Smooth muscle cell (in vitro differentiated cells): ENCODE measurements around the gene FRYL. TPM values are rescaled to one million over a fixed set of nuclear protein-coding genes. Genes with fewer than 3 reads are reported as not detected.

Source experiments
- DNase-seq: peaks from one replicate; lab custom pipeline; 2025; ENCODE audit not compliant: unreplicated experiment; lab: John Stamatoyannopoulos, UW
- H2AFZ ChIP-seq: fragments of 200-600 bp; sonication (generic); 2 replicates; pipeline ENCODE4 v1.6.0; 2016; ENCODE audit warnings: antibody characterized with exemption, low read depth, mild to moderate bottlenecking
- H3F3A ChIP-seq: fragments of 200-600 bp; sonication (generic); 2 replicates; pipeline ENCODE4 v1.6.0; 2017; ENCODE audit warnings: antibody characterized with exemption, low read depth
- H3K27ac ChIP-seq: fragments of 200-600 bp; sonication (generic); 2 replicates; pipeline ENCODE4 v1.5.1; 2016; ENCODE audit warnings: low read depth, mild to moderate bottlenecking
- H3K27me3 ChIP-seq: fragments of 200-600 bp; sonication (generic); 2 replicates; pipeline ENCODE4 v1.6.1; 2016; ENCODE audit warnings: low read depth, mild to moderate bottlenecking
- H3K36me3 ChIP-seq: fragments of 200-600 bp; sonication (generic); 2 replicates; pipeline ENCODE4 v1.5.1; 2016; ENCODE audit warnings: low read depth
- H3K4me1 ChIP-seq: fragments of 200-600 bp; sonication (generic); 2 replicates; pipeline ENCODE4 v1.5.1; 2016; ENCODE audit warnings: low read depth
- H3K4me2 ChIP-seq: fragments of 200-600 bp; sonication (generic); 2 replicates; pipeline ENCODE4 v1.6.0; 2016; ENCODE audit warnings: mild to moderate bottlenecking
- H3K4me3 ChIP-seq: fragments of 200-600 bp; sonication (generic); 2 replicates; pipeline ENCODE4 v1.5.1; 2016; ENCODE audit warnings: mild to moderate bottlenecking
- H3K79me2 ChIP-seq: fragments of 200-600 bp; sonication (generic); 2 replicates; pipeline ENCODE4 v1.6.0; 2016; ENCODE audit warnings: low read depth, mild to moderate bottlenecking
- H3K9ac ChIP-seq: fragments of 200-600 bp; sonication (generic); 2 replicates; pipeline ENCODE4 v1.6.0; 2016; ENCODE audit warnings: low read depth
- H3K9me3 ChIP-seq: fragments of 200-600 bp; sonication (generic); replicated peaks from 2 replicates; pipeline ENCODE4 v1.5.1; 2016; ENCODE audit warnings: low read depth
- H4K20me1 ChIP-seq: fragments of 200-600 bp; sonication (generic); 2 replicates; pipeline ENCODE4 v1.6.0; 2016; ENCODE audit warnings: low read depth
- WGBS: methylation state at CpG from one replicate; pipeline ENCODE4 v1.1.7; 2016; ENCODE audit warnings: low lambda C conversion rate; 5-methylcytosine and 5-hydroxymethylcytosine counted together
- polyA plus RNA-seq: library from polyadenylated mRNA; unstranded; fragments of >200 nt; fragmentation: Nextera tagmentation; extraction: Ambion mirVana; gene quantifications from 2 replicates; pipeline ENCODE4 v1.2.1, GENCODE V29; 2016
- total RNA-seq: library from RNA; depleted of rRNA; stranded (reverse); fragments of >200 nt; gene quantifications from 2 replicates; pipeline ENCODE4 v1.2.3, GENCODE V29; 2014
- TF ChIP-seq, protein P1 (sequence below): fragments of 200-600 bp; sonication (generic); IDR thresholded peaks from 2 replicates; pipeline ENCODE4 v1.5.1; 2017; ENCODE audit warnings: borderline replicate concordance, mild to moderate bottlenecking, antibody characterized with exemption; ENCODE audit not compliant: insufficient read depth, poor library complexity, severe bottlenecking

FRYL gene
- total and polyA plus RNA-seq, 2 experiments from 2014 or later, result 14.9 to 56.6 TPM

DNA sequence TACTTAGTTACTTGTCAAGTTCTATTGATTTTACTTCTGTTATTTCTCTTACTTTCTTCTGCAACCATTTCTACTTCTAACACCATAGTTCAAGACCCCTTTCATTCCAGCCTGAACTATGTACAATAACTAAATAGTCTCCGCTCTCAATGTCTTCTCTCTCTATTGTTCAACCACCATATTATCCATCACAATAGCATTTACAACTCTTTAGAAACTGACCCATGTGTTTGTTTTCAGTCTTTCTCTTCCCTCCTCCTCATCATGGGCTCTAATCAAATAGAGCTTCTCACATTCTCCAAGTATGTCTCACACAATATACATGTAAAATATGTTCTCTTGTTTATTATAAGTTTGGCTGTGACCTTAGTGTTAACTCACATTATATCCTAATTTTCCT, 146.4 kb downstream of the FRYL start:
- H3K4me2 ChIP-seq, result no peak overlapping the region
- TF ChIP-seq, protein P1, sequence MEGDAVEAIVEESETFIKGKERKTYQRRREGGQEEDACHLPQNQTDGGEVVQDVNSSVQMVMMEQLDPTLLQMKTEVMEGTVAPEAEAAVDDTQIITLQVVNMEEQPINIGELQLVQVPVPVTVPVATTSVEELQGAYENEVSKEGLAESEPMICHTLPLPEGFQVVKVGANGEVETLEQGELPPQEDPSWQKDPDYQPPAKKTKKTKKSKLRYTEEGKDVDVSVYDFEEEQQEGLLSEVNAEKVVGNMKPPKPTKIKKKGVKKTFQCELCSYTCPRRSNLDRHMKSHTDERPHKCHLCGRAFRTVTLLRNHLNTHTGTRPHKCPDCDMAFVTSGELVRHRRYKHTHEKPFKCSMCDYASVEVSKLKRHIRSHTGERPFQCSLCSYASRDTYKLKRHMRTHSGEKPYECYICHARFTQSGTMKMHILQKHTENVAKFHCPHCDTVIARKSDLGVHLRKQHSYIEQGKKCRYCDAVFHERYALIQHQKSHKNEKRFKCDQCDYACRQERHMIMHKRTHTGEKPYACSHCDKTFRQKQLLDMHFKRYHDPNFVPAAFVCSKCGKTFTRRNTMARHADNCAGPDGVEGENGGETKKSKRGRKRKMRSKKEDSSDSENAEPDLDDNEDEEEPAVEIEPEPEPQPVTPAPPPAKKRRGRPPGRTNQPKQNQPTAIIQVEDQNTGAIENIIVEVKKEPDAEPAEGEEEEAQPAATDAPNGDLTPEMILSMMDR, result no peak
- peaks cover 19% of the 10 kb centered on the region for H3K79me2 ChIP-seq
- no peaks in the 10 kb centered on the region for H3K27me3 ChIP-seq
- no peak overlapping the region for H2AFZ ChIP-seq
- no peak for DNase-seq
- H4K20me1 ChIP-seq, result peaks cover 22% of the 10 kb centered on the region
- no peaks in the 10 kb centered on the region for H3K9me3 ChIP-seq
- no peak overlapping the region for H3K4me3 ChIP-seq
- H3K27ac ChIP-seq, result no peak overlapping the region
- no peaks in the 10 kb centered on the region for H3K36me3 ChIP-seq
- no peak overlapping the region for H3K9ac ChIP-seq
- peaks cover 3% of the 10 kb centered on the region for H3K4me1 ChIP-seq
- WGBS, result 97% methylated on average over 1 of the region's 1 CpG
- H3F3A ChIP-seq, result no peaks in the 10 kb centered on the region

GRCh38 chr4:48629458-48629857, 150.6 kb downstream of the FRYL start:
- peaks cover 3% of the 10 kb centered on the region for H3K36me3 ChIP-seq
- no peak overlapping the region for H2AFZ ChIP-seq
- no peaks in the 10 kb centered on the region for H3F3A ChIP-seq
- WGBS, result 94% methylated on average over 2 of the region's 2 CpGs
- H3K79me2 ChIP-seq, result peaks cover 5% of the 10 kb centered on the region
- H3K4me1 ChIP-seq, result no peaks in the 10 kb centered on the region
- no peak overlapping the region for H3K27ac ChIP-seq
- H3K4me3 ChIP-seq, result no peak overlapping the region
- H3K9ac ChIP-seq, result no peak overlapping the region
- H3K4me2 ChIP-seq, result no peak overlapping the region
- no peak for DNase-seq
- peaks cover 4% of the 10 kb centered on the region for H4K20me1 ChIP-seq
- H3K9me3 ChIP-seq, result no peaks in the 10 kb centered on the region
- TF ChIP-seq, protein P1, result no peak
- H3K27me3 ChIP-seq, result no peaks in the 10 kb centered on the region

DNA sequence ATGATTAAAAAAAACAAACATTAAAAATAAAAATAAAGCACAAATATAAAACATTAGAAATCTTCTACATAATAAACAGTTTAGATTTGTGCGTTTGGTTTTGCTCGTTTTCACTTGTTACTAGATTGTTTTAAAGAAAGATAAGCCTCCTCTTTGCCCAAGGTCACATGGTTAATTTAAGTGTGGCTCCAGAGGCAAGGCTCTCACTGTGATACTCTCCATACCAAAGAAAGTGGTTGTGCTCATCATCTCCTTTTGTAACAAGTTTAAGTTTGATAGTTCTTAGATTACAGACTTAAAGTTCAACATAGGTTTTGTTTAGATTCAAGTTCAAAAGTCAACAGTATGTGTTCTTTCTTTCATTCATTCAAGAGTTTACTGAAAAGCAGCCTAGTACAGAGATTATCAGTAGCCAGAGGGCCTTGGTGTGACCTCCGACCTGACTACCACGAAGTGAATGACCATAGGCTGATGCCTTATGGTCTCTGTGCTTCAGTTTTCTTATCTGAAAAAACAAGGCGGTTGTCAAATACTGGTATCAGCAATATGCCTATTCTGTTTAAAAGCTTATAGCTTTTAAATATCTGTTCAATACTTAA, 156.8 kb downstream of the FRYL start:
- 78% methylated on average over 5 of the region's 5 CpGs for WGBS
- Histone ChIP-seq H3K36me3 (peaks cover 3% of the 10 kb centered on the region), H3K9me3 (no peaks in the 10 kb centered on the region), H4K20me1 (no peaks in the 10 kb centered on the region), H3K27me3 (no peaks in the 10 kb centered on the region), H3K4me3 (no peak overlapping the region), H3K79me2 (peaks cover 5% of the 10 kb centered on the region), H3K4me1 (no peaks in the 10 kb centered on the region), H3K27ac (no peak overlapping the region), H3F3A (no peaks in the 10 kb centered on the region), H2AFZ (no peak overlapping the region), H3K9ac (no peak overlapping the region), H3K4me2 (no peak overlapping the region)
- TF ChIP-seq, protein P1, result no peak
- no peak for DNase-seq

DNA sequence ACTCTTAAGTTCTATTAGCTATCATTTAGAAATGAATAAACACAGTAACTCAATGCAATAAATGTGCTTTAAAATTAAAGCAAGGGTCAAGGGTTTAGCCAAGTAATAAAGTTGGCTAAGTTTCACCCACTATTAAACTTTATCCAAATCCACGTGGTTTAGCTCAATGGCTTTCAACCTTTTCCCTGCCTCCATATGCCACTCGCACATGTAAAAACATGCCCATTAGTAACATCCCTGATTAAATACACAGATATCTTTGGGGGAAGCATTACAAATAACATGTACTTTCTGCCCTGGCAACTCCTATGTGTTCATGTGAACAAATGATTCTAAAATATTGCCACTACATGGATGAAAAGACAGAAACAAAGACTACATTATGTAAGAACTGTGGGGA, 159.2 kb downstream of the FRYL start:
- 81% methylated on average over 2 of the region's 2 CpGs for WGBS
- DNase-seq, result no peak
- Histone ChIP-seq H3K4me2 (no peak overlapping the region), H3K27ac (no peak overlapping the region), H3K9ac (no peak overlapping the region), H3K4me3 (no peak overlapping the region), H2AFZ (no peak overlapping the region), H4K20me1 (no peaks in the 10 kb centered on the region), H3F3A (no peaks in the 10 kb centered on the region), H3K4me1 (no peaks in the 10 kb centered on the region), H3K27me3 (no peaks in the 10 kb centered on the region), H3K79me2 (no peaks in the 10 kb centered on the region), H3K9me3 (no peaks in the 10 kb centered on the region), H3K36me3 (peaks cover under 1% of the 10 kb centered on the region)
- TF ChIP-seq, protein P1, result no peak
